ENCODE measurements around the gene ANKRD17. TPM values are rescaled to one million over a fixed set of nuclear protein-coding genes. Genes with fewer than 3 reads are reported as not detected.
A peak's percentile ranks its signal among the peaks of the same experiment; 100 is the strongest.

ANKRD17 gene
- total and polyA plus RNA-seq, 9 of the 15 experiments (the other 6 are each of a cell fraction or from before 2014, with no cell fraction given), result 25.5 to 86.9 (median 52.2) TPM

DNA sequence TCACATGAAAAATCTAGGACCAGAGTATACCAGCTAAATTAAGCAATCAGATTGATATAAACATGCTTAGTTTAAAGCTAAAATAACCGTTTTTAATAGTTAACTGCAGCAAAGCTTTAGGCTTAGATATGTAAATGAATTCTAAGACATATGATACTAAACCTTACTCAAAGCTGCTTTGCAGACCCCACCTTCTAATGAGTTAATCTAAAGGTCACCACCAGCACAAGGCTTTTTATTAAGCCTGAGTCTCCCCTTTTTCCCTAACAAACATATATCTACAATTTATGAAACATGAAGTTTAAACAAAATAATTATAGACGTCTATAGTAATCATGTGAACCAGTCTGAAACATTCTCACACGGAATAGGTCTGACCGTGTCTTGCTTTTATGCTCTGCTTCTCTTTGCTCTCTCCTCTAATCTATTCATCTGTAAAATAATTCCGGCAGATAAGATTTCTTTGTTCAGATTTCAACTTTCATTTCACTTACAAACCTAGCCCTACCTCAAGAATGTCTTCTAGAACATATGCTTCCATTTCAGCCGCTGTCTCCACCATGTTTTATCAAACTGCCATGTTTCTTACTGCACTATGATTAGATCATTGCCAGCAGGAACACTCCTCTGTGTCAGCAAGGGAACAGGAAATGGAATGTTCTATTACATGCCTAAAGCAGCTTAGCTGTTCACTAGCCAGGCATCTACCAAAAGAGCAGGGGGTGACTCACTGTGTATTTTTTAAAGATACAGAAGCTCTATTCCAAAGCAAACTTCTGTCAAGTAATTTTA lies 35.9 kb downstream of the ANKRD17 start (continued):
- TF ChIP-seq ZNF444 (CRISPR knock-in tag; IDR thresholded peaks at IDR 0.05), result no peak
- no peak for TF ChIP-seq SP2 (IDR thresholded peaks at IDR 0.05; ENCODE audit: extremely low read depth, low read depth, low read length, poor library complexity, severe bottlenecking)
- no peak for TF ChIP-seq LCOR (CRISPR knock-in tag; IDR thresholded peaks at IDR 0.05)
- no peak for TF ChIP-seq SMAD2 (IDR thresholded peaks at IDR 0.05; ENCODE audit: low read depth, low read length)
- peak; percentile 92 for TF ChIP-seq KDM5B (IDR thresholded peaks at IDR 0.05; ENCODE audit: insufficient replicate concordance, low read depth, low read length)
- TF ChIP-seq NELFE (IDR thresholded peaks at IDR 0.05; ENCODE audit: insufficient read depth, insufficient read length), result no peak
- TF ChIP-seq, protein P1, sequence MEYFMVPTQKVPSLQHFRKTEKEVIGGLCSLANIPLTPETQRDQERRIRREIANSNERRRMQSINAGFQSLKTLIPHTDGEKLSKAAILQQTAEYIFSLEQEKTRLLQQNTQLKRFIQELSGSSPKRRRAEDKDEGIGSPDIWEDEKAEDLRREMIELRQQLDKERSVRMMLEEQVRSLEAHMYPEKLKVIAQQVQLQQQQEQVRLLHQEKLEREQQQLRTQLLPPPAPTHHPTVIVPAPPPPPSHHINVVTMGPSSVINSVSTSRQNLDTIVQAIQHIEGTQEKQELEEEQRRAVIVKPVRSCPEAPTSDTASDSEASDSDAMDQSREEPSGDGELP (CRISPR knock-in tag; IDR thresholded peaks at IDR 0.05; ENCODE audit: borderline replicate concordance), result no peak
- peak; percentile 95 for TF ChIP-seq MBD2 (IDR thresholded peaks at IDR 0.05; ENCODE audit: borderline replicate concordance, low read depth)
- no peak for TF ChIP-seq ZKSCAN1 (IDR thresholded peaks at IDR 0.05; ENCODE audit: low read depth, low read length)
- TF ChIP-seq DNMT1 (IDR thresholded peaks at IDR 0.05), result no peak
- TF ChIP-seq, protein P2, sequence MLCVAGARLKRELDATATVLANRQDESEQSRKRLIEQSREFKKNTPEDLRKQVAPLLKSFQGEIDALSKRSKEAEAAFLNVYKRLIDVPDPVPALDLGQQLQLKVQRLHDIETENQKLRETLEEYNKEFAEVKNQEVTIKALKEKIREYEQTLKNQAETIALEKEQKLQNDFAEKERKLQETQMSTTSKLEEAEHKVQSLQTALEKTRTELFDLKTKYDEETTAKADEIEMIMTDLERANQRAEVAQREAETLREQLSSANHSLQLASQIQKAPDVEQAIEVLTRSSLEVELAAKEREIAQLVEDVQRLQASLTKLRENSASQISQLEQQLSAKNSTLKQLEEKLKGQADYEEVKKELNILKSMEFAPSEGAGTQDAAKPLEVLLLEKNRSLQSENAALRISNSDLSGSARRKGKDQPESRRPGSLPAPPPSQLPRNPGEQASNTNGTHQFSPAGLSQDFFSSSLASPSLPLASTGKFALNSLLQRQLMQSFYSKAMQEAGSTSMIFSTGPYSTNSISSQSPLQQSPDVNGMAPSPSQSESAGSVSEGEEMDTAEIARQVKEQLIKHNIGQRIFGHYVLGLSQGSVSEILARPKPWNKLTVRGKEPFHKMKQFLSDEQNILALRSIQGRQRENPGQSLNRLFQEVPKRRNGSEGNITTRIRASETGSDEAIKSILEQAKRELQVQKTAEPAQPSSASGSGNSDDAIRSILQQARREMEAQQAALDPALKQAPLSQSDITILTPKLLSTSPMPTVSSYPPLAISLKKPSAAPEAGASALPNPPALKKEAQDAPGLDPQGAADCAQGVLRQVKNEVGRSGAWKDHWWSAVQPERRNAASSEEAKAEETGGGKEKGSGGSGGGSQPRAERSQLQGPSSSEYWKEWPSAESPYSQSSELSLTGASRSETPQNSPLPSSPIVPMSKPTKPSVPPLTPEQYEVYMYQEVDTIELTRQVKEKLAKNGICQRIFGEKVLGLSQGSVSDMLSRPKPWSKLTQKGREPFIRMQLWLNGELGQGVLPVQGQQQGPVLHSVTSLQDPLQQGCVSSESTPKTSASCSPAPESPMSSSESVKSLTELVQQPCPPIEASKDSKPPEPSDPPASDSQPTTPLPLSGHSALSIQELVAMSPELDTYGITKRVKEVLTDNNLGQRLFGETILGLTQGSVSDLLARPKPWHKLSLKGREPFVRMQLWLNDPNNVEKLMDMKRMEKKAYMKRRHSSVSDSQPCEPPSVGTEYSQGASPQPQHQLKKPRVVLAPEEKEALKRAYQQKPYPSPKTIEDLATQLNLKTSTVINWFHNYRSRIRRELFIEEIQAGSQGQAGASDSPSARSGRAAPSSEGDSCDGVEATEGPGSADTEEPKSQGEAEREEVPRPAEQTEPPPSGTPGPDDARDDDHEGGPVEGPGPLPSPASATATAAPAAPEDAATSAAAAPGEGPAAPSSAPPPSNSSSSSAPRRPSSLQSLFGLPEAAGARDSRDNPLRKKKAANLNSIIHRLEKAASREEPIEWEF (CRISPR knock-in tag; IDR thresholded peaks at IDR 0.05), result no peak
- no peak for TF ChIP-seq TCF15 (CRISPR knock-in tag; IDR thresholded peaks at IDR 0.05)
- TF ChIP-seq BCL6 (CRISPR knock-in tag; IDR thresholded peaks at IDR 0.05), result no peak
- TF ChIP-seq ZC3H4 (CRISPR knock-in tag; IDR thresholded peaks at IDR 0.05; ENCODE audit: borderline replicate concordance), result no peak
- TF ChIP-seq SRSF9 (IDR thresholded peaks at IDR 0.05; ENCODE audit: borderline replicate concordance, low read depth, low read length), result no peak
- no peak for TF ChIP-seq ZNF232 (CRISPR knock-in tag; IDR thresholded peaks at IDR 0.05)
- TF ChIP-seq, protein P3, sequence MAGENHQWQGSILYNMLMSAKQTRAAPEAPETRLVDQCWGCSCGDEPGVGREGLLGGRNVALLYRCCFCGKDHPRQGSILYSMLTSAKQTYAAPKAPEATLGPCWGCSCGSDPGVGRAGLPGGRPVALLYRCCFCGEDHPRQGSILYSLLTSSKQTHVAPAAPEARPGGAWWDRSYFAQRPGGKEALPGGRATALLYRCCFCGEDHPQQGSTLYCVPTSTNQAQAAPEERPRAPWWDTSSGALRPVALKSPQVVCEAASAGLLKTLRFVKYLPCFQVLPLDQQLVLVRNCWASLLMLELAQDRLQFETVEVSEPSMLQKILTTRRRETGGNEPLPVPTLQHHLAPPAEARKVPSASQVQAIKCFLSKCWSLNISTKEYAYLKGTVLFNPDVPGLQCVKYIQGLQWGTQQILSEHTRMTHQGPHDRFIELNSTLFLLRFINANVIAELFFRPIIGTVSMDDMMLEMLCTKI (IDR thresholded peaks at IDR 0.05; ENCODE audit: partially characterized antibody), result no peak
- TF ChIP-seq ZNF780A (CRISPR knock-in tag; IDR thresholded peaks at IDR 0.05), result no peak
- no peak for TF ChIP-seq ZBTB8A (IDR thresholded peaks at IDR 0.05; ENCODE audit: partially characterized antibody)
- peak; percentile 88 to 99 for TF ChIP-seq FOXK2 (conservative IDR thresholded peaks at IDR 0.05 in 1 of 2, IDR thresholded peaks at IDR 0.05 in 1 of 2; ENCODE audit: low read depth in 2 of 2)
